Astrocyte (in vitro differentiated cells and primary cell): ENCODE measurements around the gene FARS2. TPM values are rescaled to one million over a fixed set of nuclear protein-coding genes. Genes with fewer than 3 reads are reported as not detected.
A peak's percentile ranks its signal among the peaks of the same experiment; 100 is the strongest.

Experiments
- DNase-seq: peaks from one replicate; pipeline ENCODE4 v3.0.0-alpha.2; 2010; ENCODE audit warnings: low read depth
- FAIRE-seq: peaks from 2 replicates; lab custom pipeline; 2011; peaks lifted over from hg19 to GRCh38; lab: Jason Lieb, UNC
- H2AFZ ChIP-seq: 2 replicates; pipeline ENCODE4 v1.6.0; 2012; ENCODE audit warnings: low read depth, low read length, inconsistent platforms
- H3K27ac ChIP-seq: 2 replicates; pipeline ENCODE4 v1.5.1; 2011; ENCODE audit warnings: low read depth, low read length, inconsistent platforms
- H3K27me3 ChIP-seq: 2 replicates; pipeline ENCODE4 v1.6.0; 2011; ENCODE audit warnings: low read length, inconsistent platforms; ENCODE audit not compliant: insufficient read depth
- H3K36me3 ChIP-seq: 2 replicates; pipeline ENCODE4 v1.5.1; 2011; ENCODE audit warnings: low read length, inconsistent platforms; ENCODE audit not compliant: insufficient read depth
- H3K4me1 ChIP-seq: 2 replicates; pipeline ENCODE4 v1.5.1; 2011; ENCODE audit warnings: low read length, inconsistent platforms; ENCODE audit not compliant: insufficient read depth
- H3K4me2 ChIP-seq: 2 replicates; pipeline ENCODE4 v1.6.0; 2012; ENCODE audit warnings: low read length, inconsistent platforms
- H3K4me3 ChIP-seq: 2 replicates; pipeline ENCODE4 v1.5.1; 2011; ENCODE audit warnings: low read depth, mild to moderate bottlenecking, low read length, inconsistent platforms; ENCODE audit not compliant: insufficient read depth
- H3K79me2 ChIP-seq: 2 replicates; pipeline ENCODE4 v1.6.0; 2012; ENCODE audit warnings: mild to moderate bottlenecking, low read length, inconsistent platforms; ENCODE audit not compliant: insufficient read depth
- H3K9ac ChIP-seq: 2 replicates; pipeline ENCODE4 v1.6.0; 2012; ENCODE audit warnings: mild to moderate bottlenecking, low read length, inconsistent platforms
- H3K9me3 ChIP-seq: 2 replicates; pipeline ENCODE4 v1.5.1; 2012; ENCODE audit warnings: low read depth, mild to moderate bottlenecking, low read length, inconsistent platforms; ENCODE audit not compliant: insufficient read depth
- H4K20me1 ChIP-seq: 2 replicates; pipeline ENCODE4 v1.6.0; 2012; ENCODE audit warnings: low read length, inconsistent platforms; ENCODE audit not compliant: insufficient read depth
- H3K27ac Mint-ChIP-seq: one replicate; pipeline ENCODE4 v1.8.0; 2021; ENCODE audit warnings: mild to moderate bottlenecking, mixed read lengths; ENCODE audit not compliant: unreplicated experiment
- H3K27me3 Mint-ChIP-seq: one replicate; pipeline ENCODE4 v1.8.0; 2021; ENCODE audit warnings: low read depth, mixed read lengths; ENCODE audit not compliant: unreplicated experiment
- H3K36me3 Mint-ChIP-seq: one replicate; pipeline ENCODE4 v1.8.0; 2021; ENCODE audit warnings: low read depth, mixed read lengths; ENCODE audit not compliant: unreplicated experiment
- H3K4me1 Mint-ChIP-seq: one replicate; pipeline ENCODE4 v1.8.0; 2021; ENCODE audit warnings: low read depth, mixed read lengths; ENCODE audit not compliant: unreplicated experiment
- H3K4me3 Mint-ChIP-seq: one replicate; pipeline ENCODE4 v1.8.0; 2021; ENCODE audit warnings: mild to moderate bottlenecking, moderate library complexity, mixed read lengths; ENCODE audit not compliant: unreplicated experiment
- H3K9me3 Mint-ChIP-seq: one replicate; pipeline ENCODE4 v1.8.0; 2021; ENCODE audit warnings: mild to moderate bottlenecking, mixed read lengths; ENCODE audit not compliant: unreplicated experiment
- EZH2 ChIP-seq: IDR thresholded peaks from 2 replicates; pipeline ENCODE4 v1.6.1; 2012; ENCODE audit warnings: mild to moderate bottlenecking, low read length, inconsistent platforms; ENCODE audit not compliant: insufficient read depth
- total RNA-seq: library from RNA; stranded (reverse); gene quantifications from 2 replicates; pipeline ENCODE4 v1.2.1, GENCODE V29; 2021
- TF ChIP-seq, protein P1 (sequence below): IDR thresholded peaks from 2 replicates; pipeline ENCODE4 v1.5.1; 2011; ENCODE audit warnings: low read depth, mild to moderate bottlenecking, inconsistent platforms, low read length, moderate library complexity; ENCODE audit not compliant: insufficient read depth

Gene FARS2
- total RNA-seq, 1 donor from 2014 or later = 13.3 TPM

GRCh38 chr6:5315881-5316280 lies 54.6 kb downstream of the FARS2 start:
- DNase-seq = peak; percentile 54
- H3K27ac Mint-ChIP-seq = no peak overlapping the region
- Histone ChIP-seq H4K20me1 (peaks cover 26% of the 10 kb centered on the region), H2AFZ (no peak overlapping the region), H3K4me1 (no peaks in the 10 kb centered on the region), H3K79me2 (peaks cover 5% of the 10 kb centered on the region), H3K4me3 (no peak overlapping the region), H3K27me3 (no peaks in the 10 kb centered on the region), H3K27ac (no peak overlapping the region), H3K9me3 (no peaks in the 10 kb centered on the region), H3K4me2 (no peak overlapping the region), H3K9ac (no peak overlapping the region), H3K36me3 (no peaks in the 10 kb centered on the region)
- H3K27me3 Mint-ChIP-seq = no peaks in the 10 kb centered on the region
- TF ChIP-seq, protein P1, sequence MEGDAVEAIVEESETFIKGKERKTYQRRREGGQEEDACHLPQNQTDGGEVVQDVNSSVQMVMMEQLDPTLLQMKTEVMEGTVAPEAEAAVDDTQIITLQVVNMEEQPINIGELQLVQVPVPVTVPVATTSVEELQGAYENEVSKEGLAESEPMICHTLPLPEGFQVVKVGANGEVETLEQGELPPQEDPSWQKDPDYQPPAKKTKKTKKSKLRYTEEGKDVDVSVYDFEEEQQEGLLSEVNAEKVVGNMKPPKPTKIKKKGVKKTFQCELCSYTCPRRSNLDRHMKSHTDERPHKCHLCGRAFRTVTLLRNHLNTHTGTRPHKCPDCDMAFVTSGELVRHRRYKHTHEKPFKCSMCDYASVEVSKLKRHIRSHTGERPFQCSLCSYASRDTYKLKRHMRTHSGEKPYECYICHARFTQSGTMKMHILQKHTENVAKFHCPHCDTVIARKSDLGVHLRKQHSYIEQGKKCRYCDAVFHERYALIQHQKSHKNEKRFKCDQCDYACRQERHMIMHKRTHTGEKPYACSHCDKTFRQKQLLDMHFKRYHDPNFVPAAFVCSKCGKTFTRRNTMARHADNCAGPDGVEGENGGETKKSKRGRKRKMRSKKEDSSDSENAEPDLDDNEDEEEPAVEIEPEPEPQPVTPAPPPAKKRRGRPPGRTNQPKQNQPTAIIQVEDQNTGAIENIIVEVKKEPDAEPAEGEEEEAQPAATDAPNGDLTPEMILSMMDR = no peak
- no peak for TF ChIP-seq EZH2
- FAIRE-seq = no peak
- no peak overlapping the region for H3K4me3 Mint-ChIP-seq
- H3K4me1 Mint-ChIP-seq = no peaks in the 10 kb centered on the region
- H3K36me3 Mint-ChIP-seq = no peaks in the 10 kb centered on the region
- no peaks in the 10 kb centered on the region for H3K9me3 Mint-ChIP-seq

GRCh38 chr6:5316951-5317350 lies 55.6 kb downstream of the FARS2 start:
- DNase-seq (no peak), FAIRE-seq (no peak)
- Histone ChIP-seq H3K36me3 (no peaks in the 10 kb centered on the region), H2AFZ (no peak overlapping the region), H3K27ac (no peak overlapping the region), H3K4me3 (no peak overlapping the region), H3K79me2 (peaks cover 5% of the 10 kb centered on the region), H4K20me1 (peaks cover 26% of the 10 kb centered on the region), H3K4me1 (no peaks in the 10 kb centered on the region), H3K9ac (no peak overlapping the region), H3K9me3 (no peaks in the 10 kb centered on the region), H3K27me3 (no peaks in the 10 kb centered on the region), H3K4me2 (no peak overlapping the region)
- H3K27me3 Mint-ChIP-seq = no peaks in the 10 kb centered on the region
- no peaks in the 10 kb centered on the region for H3K9me3 Mint-ChIP-seq
- no peak overlapping the region for H3K4me3 Mint-ChIP-seq
- TF ChIP-seq, protein P1 = no peak
- no peak for TF ChIP-seq EZH2
- H3K36me3 Mint-ChIP-seq = peaks cover 3% of the 10 kb centered on the region
- H3K27ac Mint-ChIP-seq = no peak overlapping the region
- H3K4me1 Mint-ChIP-seq = no peaks in the 10 kb centered on the region

DNA sequence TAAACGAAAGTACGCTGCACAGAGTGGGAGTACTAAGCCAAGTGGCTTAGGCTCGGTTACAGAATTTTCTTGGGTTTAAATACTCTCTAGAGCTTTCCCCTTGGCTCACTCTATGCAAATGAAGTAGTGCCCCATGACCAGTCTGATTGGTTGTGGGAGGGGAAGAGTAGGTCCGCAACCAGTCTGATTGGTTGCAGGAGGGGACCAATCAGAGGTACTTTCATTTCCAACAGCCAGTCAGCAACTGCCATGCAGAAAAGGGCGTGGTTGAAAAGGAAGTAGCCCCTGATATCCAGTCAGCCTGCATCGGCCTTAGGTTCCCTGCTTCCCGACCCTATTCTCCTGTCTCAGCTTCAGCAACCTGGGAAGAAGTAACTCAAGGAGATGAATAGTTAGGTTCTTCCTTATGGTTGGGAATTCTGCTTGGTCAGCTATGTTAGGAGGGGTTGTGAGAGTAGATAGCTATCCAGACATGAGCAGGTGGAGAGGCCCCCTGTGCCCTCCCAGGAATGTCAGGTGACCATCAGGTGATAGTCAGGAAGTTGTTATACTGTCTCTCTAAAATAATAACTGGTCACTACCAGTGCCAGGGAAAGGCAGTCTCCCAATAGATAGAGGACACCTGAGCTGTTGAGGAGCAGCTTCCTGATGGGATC lies 57.4 kb downstream of the FARS2 start:
- H3K79me2 ChIP-seq = no peaks in the 10 kb centered on the region
- H3K36me3 ChIP-seq = no peaks in the 10 kb centered on the region
- no peak overlapping the region for H3K4me3 ChIP-seq
- Mint-ChIP-seq H3K9me3 (peaks cover 3% of the 10 kb centered on the region), H3K27ac (no peak overlapping the region), H3K27me3 (no peaks in the 10 kb centered on the region), H3K4me1 (no peaks in the 10 kb centered on the region), H3K36me3 (peaks cover 4% of the 10 kb centered on the region), H3K4me3 (no peak overlapping the region)
- H3K27me3 ChIP-seq = no peaks in the 10 kb centered on the region
- H2AFZ ChIP-seq = no peak overlapping the region
- no peaks in the 10 kb centered on the region for H3K4me1 ChIP-seq
- H3K27ac ChIP-seq = no peak overlapping the region
- peaks cover 3% of the 10 kb centered on the region for H3K9me3 ChIP-seq
- H3K9ac ChIP-seq = no peak overlapping the region
- H3K4me2 ChIP-seq = no peak overlapping the region
- DNase-seq (no peak), FAIRE-seq (no peak)
- TF ChIP-seq, protein P1 = no peak
- no peak for TF ChIP-seq EZH2
- peaks cover 16% of the 10 kb centered on the region for H4K20me1 ChIP-seq
